ENCODE data around the gene IDH3G.

DNA sequence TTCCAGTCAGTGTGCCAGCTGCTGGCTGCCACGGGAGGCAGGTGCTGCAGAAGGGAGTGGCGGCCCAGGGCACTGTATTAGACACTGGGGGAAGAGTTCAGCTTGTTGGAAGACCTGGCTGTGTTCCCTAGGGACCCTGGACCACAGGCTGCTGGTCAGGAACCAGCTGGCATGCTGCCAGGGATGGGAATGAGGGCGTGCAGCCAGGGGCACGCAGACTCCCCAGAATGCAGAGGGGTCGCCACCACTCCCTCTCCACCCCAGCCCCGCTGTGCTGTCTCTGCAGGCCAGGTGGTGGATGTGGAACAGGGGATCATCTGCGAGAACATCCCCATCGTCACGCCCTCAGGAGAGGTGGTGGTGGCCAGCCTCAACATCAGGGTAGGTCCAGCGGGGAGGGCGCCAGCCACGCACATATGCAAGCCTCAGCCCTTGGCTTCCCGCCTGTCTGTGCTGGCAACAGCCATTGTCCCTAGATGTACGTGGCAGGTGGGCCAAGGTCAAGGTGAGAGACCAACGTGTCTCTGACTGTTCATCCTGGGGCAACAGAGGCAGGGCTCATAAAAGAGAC lies 57.2 kb downstream of the IDH3G start:
- TF ChIP-seq GATA3 (IDR thresholded peaks at IDR 0.05; ENCODE audit: low read depth, low read length) (no peak), GATA2 (IDR thresholded peaks at IDR 0.05; ENCODE audit: low read depth, low read length) (no peak)
